ENCODE data around the gene MTM1. TPM values are rescaled to one million over a fixed set of nuclear protein-coding genes. Genes with fewer than 3 reads are reported as not detected.

MTM1 gene
- total and polyA plus RNA-seq, 9 of the 15 experiments (the other 6 are each of a cell fraction or from before 2014, with no cell fraction given) = 5.6 to 13.3 (median 9.5) TPM

GRCh38 chrX:150693725-150694574 lies 125.5 kb downstream of the MTM1 start (continued):
- TF ChIP-seq ASH1L (IDR thresholded peaks at IDR 0.05; ENCODE audit: borderline replicate concordance, low read depth, partially characterized antibody) (no peak), DACH1 (IDR thresholded peaks at IDR 0.05; ENCODE audit: partially characterized antibody) (peak; percentile 6), ZNF75A (CRISPR knock-in tag; IDR thresholded peaks at IDR 0.05) (0 out of 2 replicates have a peak, but pooled peaks have one; percentile 73), IFI16 (CRISPR knock-in tag; IDR thresholded peaks at IDR 0.05) (no peak), RBFOX2 (IDR thresholded peaks at IDR 0.05; ENCODE audit: low read depth, low read length) (peak; percentile 67), EP300 (IDR thresholded peaks at IDR 0.05; ENCODE audit: low read length) (no peak), GABPA (tag; conservative IDR thresholded peaks at IDR 0.05; ENCODE audit: low read depth) (peak; percentile 89), POLR2G (IDR thresholded peaks at IDR 0.05; ENCODE audit: low read depth, low read length) (peak; percentile 32; the same call in 1 of the 2 replicates), ZBTB7A (IDR thresholded peaks at IDR 0.05; ENCODE audit: borderline replicate concordance, control insufficient read depth, low read depth, low read length) (peak; percentile 67; the same call in 1 of the 2 replicates), KDM1A (IDR thresholded peaks at IDR 0.05) (no peak), CHD7 (IDR thresholded peaks at IDR 0.05; ENCODE audit: low read depth, low read length) (no peak), E2F6 (IDR thresholded peaks at IDR 0.05; ENCODE audit: borderline replicate concordance in 1 of 2, extremely low read depth in 1 of 2, insufficient read depth in 1 of 2, insufficient read length in 1 of 2, low read depth in 1 of 2, low read length in 1 of 2, poor library complexity in 1 of 2, severe bottlenecking in 1 of 2) (peak in 1 of 2 experiments; percentile 67)
